Erythroblast (primary cell): Measurements from ENCODE around the gene LAPTM4A.
"Not testable (repeated sequence)": the region's sequence is repeated elsewhere in the genome, so short reads cannot be mapped to it uniquely, and the experiment has no call there.

Experiments used
- DNase-seq, 2 experiments: peaks; one replicate each; lab custom pipeline; 2025; lab: John Stamatoyannopoulos, UW
- GATA1 ChIP-seq: IDR thresholded peaks from 2 replicates; pipeline ENCODE4 v1.6.1; 2011; ENCODE audit warnings: low read depth, mild to moderate bottlenecking, control low read depth, low read length, moderate library complexity
- POLR2A ChIP-seq: IDR thresholded peaks from 2 replicates; pipeline ENCODE4 v1.6.1; 2011; ENCODE audit warnings: mild to moderate bottlenecking, low read length

Gene LAPTM4A

GRCh38 chr2:20089715-20090464 lies 38.5 kb upstream of the LAPTM4A start:
- no peak for TF ChIP-seq POLR2A
- no peak for TF ChIP-seq GATA1
- DNase-seq: peak in 1 of 2 experiments; percentile 61

DNA sequence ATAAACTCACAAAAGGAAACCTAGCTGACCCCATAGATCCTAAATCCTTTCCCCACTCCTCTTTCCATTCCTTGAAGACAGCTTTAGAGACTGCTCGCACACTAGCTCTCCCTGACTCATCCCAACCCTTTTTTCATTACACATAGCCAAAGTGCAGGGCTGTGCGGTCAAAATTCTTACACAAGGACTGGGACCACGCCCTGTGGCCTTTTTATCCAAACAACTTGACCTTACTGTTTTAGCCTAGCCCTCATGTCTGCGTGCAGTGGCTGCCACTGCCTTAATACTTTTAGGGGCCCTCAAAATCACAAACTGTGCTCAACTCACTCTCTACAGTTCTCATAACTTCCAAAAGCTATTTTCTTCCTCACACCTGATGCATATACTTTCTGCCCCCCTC lies 34.5 kb upstream of the LAPTM4A start:
- not testable (repeated sequence) for DNase-seq

DNA sequence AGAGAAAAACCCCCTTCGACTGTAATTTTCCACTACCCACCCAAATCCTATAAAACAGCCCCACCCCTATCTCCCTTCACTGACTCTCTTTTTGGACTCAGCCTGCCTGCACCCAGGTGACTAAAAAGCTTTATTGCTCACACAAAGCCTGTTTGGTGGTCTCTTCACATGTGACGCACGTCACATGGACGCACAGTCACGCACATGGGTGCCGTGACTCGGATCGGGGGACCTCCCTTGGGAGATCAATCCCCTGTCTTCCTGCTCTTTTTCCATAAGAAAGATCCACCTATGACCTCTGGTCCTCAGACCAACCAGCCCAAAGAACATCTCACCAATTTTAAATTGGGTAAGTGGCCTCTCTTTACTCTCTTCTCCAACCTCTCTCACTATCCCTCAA lies 31.4 kb upstream of the LAPTM4A start:
- DNase-seq: not testable (repeated sequence)

DNA sequence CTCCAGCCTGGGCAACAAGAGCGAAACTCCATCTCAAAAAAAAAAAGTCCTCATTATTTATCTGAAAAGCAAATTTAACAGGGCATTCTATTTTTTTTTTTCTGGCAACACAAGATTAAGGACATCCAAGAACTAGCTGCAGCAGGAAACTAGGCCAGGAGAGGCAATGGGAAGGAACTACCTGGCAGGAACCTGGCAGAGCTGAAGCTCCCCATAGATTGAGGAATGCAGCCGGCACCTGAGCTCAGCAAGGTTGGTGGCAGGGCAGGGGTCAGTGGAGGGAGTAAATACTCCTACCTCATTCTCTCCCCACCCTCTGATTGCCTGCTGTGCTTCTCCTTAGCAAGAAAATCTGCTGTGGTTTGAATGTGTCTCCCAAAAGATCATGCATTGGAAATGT lies 30.4 kb upstream of the LAPTM4A start:
- TF ChIP-seq GATA1 (no peak), POLR2A (no peak)
- no peak for DNase-seq

- TF ChIP-seq POLR2A: no peak
- TF ChIP-seq GATA1: no peak
- DNase-seq: no peak
These were observed 29.5 kb upstream of the LAPTM4A start for GRCh38 chr2:20080839-20081415.

GRCh38 chr2:20080428-20080827 lies 29.0 kb upstream of the LAPTM4A start:
- TF ChIP-seq POLR2A: no peak
- no peak for TF ChIP-seq GATA1
- DNase-seq: no peak

- DNase-seq: no peak
- TF ChIP-seq GATA1 (no peak), POLR2A (no peak)
These were observed 28.2 kb upstream of the LAPTM4A start for GRCh38 chr2:20079546-20080115.

GRCh38 chr2:20077411-20077940 lies 26.0 kb upstream of the LAPTM4A start:
- no peak for DNase-seq
- TF ChIP-seq GATA1: no peak
- TF ChIP-seq POLR2A: no peak

GRCh38 chr2:20076757-20077156 lies 25.3 kb upstream of the LAPTM4A start:
- TF ChIP-seq GATA1: no peak
- no peak for TF ChIP-seq POLR2A
- no peak for DNase-seq

- no peak for TF ChIP-seq GATA1
- TF ChIP-seq POLR2A: no peak
These were observed 23.5 kb upstream of the LAPTM4A start for GRCh38 chr2:20074901-20075300.

DNA sequence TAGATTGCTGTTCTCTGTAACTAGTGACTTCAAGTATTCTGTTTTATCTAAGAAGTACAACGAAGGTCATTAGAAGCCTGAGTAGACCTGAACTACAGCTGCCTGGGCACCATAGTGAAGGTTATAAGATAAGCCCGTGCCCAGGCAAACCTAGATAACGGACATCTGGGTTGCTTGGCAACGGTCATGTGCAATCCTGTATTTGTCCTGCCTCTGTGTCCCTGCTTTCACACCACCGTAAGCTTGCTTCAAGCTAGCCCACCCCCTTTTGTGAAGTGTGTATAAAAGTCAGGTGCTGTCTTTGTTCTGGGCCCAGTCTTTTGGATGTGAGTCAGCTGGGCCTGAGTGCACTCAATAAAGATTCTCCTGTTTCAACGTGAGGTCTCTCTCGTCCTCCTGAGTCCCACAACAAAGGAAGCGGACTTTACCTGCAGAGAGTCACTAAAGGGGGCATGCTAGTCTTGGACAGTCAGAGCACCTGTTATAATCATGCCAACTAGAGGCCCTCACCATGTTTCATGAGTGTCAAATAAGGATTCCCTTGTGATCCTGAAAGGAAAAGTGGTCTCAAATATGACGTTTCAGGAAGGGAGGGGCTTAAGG lies 22.7 kb upstream of the LAPTM4A start:
- DNase-seq: peak; percentile 67 to 90
- peak; percentile 20 for TF ChIP-seq POLR2A

More at GRCh38 chr2:20074901-20075300, 23.5 kb upstream of the LAPTM4A start:
- no peak for DNase-seq

- DNase-seq: no peak
- TF ChIP-seq GATA1 (no peak), POLR2A (no peak)
These were observed 22.0 kb upstream of the LAPTM4A start for GRCh38 chr2:20073460-20073859.

GRCh38 chr2:20072436-20073158 lies 21.2 kb upstream of the LAPTM4A start:
- DNase-seq: no peak
- TF ChIP-seq POLR2A (no peak), GATA1 (no peak)
